Measurements from ENCODE around the gene FARP2. TPM values are rescaled to one million over a fixed set of nuclear protein-coding genes. Genes with fewer than 3 reads are reported as not detected.

The FARP2 gene
- total and polyA plus RNA-seq, 2 of the 4 experiments (the other 2 are of a cell fraction), result 17.1 to 30.8 TPM

DNA sequence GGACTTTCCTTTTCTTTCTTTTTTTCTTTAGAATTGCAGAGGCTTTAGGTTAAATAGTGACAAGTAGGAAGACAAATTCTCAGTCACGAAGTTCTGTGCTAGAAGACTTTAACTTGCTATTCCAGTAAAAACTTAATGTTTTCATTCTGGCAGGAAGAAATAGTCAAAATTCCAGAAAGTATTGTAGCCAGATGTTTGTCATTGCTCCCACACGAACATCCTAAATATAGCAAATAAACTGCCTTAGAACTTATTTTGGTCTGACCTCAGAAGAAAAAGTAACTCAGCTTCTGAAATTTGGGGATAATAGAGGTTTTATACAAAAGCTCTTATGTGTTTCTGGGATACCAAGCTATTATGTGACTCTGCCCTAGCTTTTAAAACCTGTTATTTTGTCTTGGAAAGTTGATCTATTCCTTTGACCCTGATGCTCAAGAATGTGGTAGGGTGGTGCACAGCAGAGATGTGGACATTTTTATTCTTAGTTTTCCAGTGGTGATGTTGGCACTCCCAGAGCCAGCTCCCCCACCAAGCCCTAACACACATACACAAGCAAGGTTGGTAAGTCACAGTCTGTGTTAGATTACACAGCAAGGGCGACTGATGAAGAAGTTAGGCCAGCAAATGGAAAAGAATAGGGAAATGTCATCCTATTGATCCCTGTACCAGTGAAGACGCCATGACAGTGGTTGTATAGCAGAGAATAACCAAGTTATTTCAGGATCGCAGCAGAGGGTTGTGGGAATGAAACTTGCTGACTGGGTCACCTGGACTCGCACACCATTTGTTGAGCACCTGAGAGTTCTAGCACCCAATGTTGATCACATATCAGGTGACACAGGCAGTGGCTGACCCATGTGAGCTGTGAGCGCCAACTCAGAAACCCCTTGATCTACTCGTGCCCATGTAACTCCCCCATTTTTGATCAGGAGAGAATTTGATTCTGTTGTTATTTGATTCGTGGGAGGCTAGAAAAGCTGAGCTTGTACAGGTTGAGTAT, 23.7 kb downstream of the FARP2 start:
- peak; percentile 51 for DNase-seq
- TF ChIP-seq FOS (IDR thresholded peaks at IDR 0.05; ENCODE audit: low read depth, low read length), result no peak
- TF ChIP-seq RAD21 (IDR thresholded peaks at IDR 0.05; ENCODE audit: low read length), result no peak
- TF ChIP-seq, protein P1, sequence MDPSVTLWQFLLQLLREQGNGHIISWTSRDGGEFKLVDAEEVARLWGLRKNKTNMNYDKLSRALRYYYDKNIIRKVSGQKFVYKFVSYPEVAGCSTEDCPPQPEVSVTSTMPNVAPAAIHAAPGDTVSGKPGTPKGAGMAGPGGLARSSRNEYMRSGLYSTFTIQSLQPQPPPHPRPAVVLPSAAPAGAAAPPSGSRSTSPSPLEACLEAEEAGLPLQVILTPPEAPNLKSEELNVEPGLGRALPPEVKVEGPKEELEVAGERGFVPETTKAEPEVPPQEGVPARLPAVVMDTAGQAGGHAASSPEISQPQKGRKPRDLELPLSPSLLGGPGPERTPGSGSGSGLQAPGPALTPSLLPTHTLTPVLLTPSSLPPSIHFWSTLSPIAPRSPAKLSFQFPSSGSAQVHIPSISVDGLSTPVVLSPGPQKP (IDR thresholded peaks at IDR 0.05; ENCODE audit: borderline replicate concordance, low read depth, low read length), result no peak
- no peak for TF ChIP-seq RCOR1 (IDR thresholded peaks at IDR 0.05; ENCODE audit: insufficient replicate concordance, low read length)
- no peak for TF ChIP-seq MXI1 (IDR thresholded peaks at IDR 0.05; ENCODE audit: borderline replicate concordance, low read depth, low read length)
- TF ChIP-seq SMC3 (IDR thresholded peaks at IDR 0.05; ENCODE audit: low read depth, low read length), result no peak
- no peak for TF ChIP-seq BHLHE40 (IDR thresholded peaks at IDR 0.05; ENCODE audit: low read depth, low read length)
- no peak for TF ChIP-seq USF2 (IDR thresholded peaks at IDR 0.05; ENCODE audit: low read depth, low read length)
- no peak for TF ChIP-seq CHD1 (IDR thresholded peaks at IDR 0.05; ENCODE audit: low read depth, low read length)
- no peak for TF ChIP-seq POLR2A (IDR thresholded peaks at IDR 0.05; ENCODE audit: low read depth, low read length)
- no peak for TF ChIP-seq MAFK (IDR thresholded peaks at IDR 0.05; ENCODE audit: low read depth, low read length)
- no peak for TF ChIP-seq CTCF (conservative IDR thresholded peaks at IDR 0.05; ENCODE audit: low read depth, low read length)
- no peak for TF ChIP-seq NFE2L2 (IDR thresholded peaks at IDR 0.05; ENCODE audit: low read depth, low read length)

More for the DNA sequence above, 23.7 kb downstream of the FARP2 start:
- no TSS peak for BruUV-seq (replicated peaks)
- Histone ChIP-seq H3K9me3 (ENCODE audit: control insufficient read depth, insufficient read depth, low read length) (no peaks in the 10 kb centered on the region), H3K14ac (replicated peaks; ENCODE audit: low read depth, low read length) (peak overlapping the region; percentile 64), H3K79me1 (ENCODE audit: low read depth in 1 of 2, low read length in 2 of 2) (peaks cover 38 to 66% of the 10 kb centered on the region in 2 experiments), H4K5ac (ENCODE audit: low read depth, low read length) (no peak overlapping the region), H3K36me3 (ENCODE audit: control insufficient read depth, insufficient read depth, low read length) (peaks cover 13% of the 10 kb centered on the region), H3K56ac (ENCODE audit: extremely low read depth, insufficient read depth, low read length) (no peak overlapping the region), H3K9me1 (ENCODE audit: insufficient read depth, low read length) (peaks cover 27% of the 10 kb centered on the region), H3K4me2 (ENCODE audit: low read depth, low read length) (peak overlapping the region; percentile 71; the same call in 1 of the 2 replicates), H2BK120ac (ENCODE audit: low read depth, low read length) (peak overlapping the region; percentile 71), H2BK20ac (ENCODE audit: low read depth, low read length) (peak overlapping the region; percentile 79), H3K23ac (ENCODE audit: low read depth, low read length) (peak overlapping the region; percentile 76), H3K9ac (ENCODE audit: low read depth, low read length) (no peak overlapping the region), H4K20me1 (ENCODE audit: insufficient read depth, low read length) (peaks cover 22% of the 10 kb centered on the region; the same call in 1 of the 2 replicates), H2BK5ac (ENCODE audit: low read depth, low read length, poor library complexity, severe bottlenecking) (peak overlapping the region; percentile 61), H2AK5ac (ENCODE audit: low read depth, low read length) (peak overlapping the region; percentile 57; the same call in 1 of the 2 replicates), H3K27me3 (ENCODE audit: control insufficient read depth, insufficient read depth, low read length) (no peaks in the 10 kb centered on the region), H3K18ac (ENCODE audit: low read depth, low read length) (peak overlapping the region; percentile 48; the same call in 1 of the 2 replicates), H3K4me3 (ENCODE audit: insufficient read depth, low read depth, low read length) (no peak overlapping the region), H2AK9ac (replicated peaks; ENCODE audit: low read depth, low read length, poor library complexity) (no peak overlapping the region), H4K8ac (ENCODE audit: low read depth in 2 of 2, low read length in 2 of 2) (peak overlapping the region in 1 of 2 experiments; percentile 51; a peak in 2 of 4 replicates), H3K4ac (ENCODE audit: low read depth, low read length) (peak overlapping the region; percentile 71), H4K91ac (ENCODE audit: insufficient read depth, low read depth, low read length) (0 out of 2 replicates have a peak overlapping the region, but pooled peaks have one; percentile 4), H3K4me1 (ENCODE audit: control insufficient read depth, insufficient read depth, low read length) (peaks cover 17% of the 10 kb centered on the region), H2BK15ac (ENCODE audit: low read depth, low read length) (peak overlapping the region; percentile 23; the same call in 1 of the 3 replicates), H2AFZ (replicated peaks; ENCODE audit: low read length, poor library complexity) (no peak overlapping the region), H3K27ac (ENCODE audit: insufficient read depth, low read length) (peak overlapping the region; percentile 2; the same call in 1 of the 2 replicates)
- WGBS, 2 experiments (ENCODE audit: extremely low coverage in 2 of 2, insufficient read length in 1 of 2), result no CpG with 5 or more reads among the region's 9 CpGs
- ATAC-seq (ENCODE audit: low read depth), result peak; percentile 52
- dilution Hi-C loops (cut with HindIII; ENCODE audit: low sequenced_read_pairs, unreplicated experiment), result no loop called here
- intact Hi-C loops (cut with micrococcal nuclease), result loop anchor here (5.0 kb wide), 1 partner anchor 33 kb away; no protein-coding TSS in a partner anchor
- ChIA-PET POLR2A (ENCODE audit: unreplicated experiment) (no interaction called here), CTCF (interaction anchor here (0.8 kb wide), 1 partner anchor 13 kb away, joined by 3 read pairs; no protein-coding TSS in a partner anchor)
- in situ Hi-C loops (cut with MboI; ENCODE audit: low sequenced_read_pairs), result no loop called here

Data from IMR-90 (cell line).